OCI-LY3 (cell line): ENCODE data around the gene VGLL4.

Source experiments
- H2AFZ ChIP-seq: fragments of 200-600, 300-600 bp; shearing (Covaris generic); 2 replicates; pipeline ENCODE4 v1.6.0; 2014; ENCODE audit warnings: antibody characterized with exemption, low read depth, low read length
- H3K27ac ChIP-seq: fragments of 200-600, 300-600 bp; sonication (generic); 2 replicates; pipeline ENCODE4 v1.5.1; 2014; ENCODE audit warnings: mild to moderate bottlenecking, low read length, moderate library complexity, mixed read lengths
- H3K27me3 ChIP-seq: fragments of 200-600, 300-600 bp; sonication (generic); 2 replicates; pipeline ENCODE4 v1.6.1; 2014; ENCODE audit warnings: low read depth, low read length, mixed read lengths
- H3K36me3 ChIP-seq: fragments of 200-600, 300-600 bp; sonication (generic); replicated peaks from 2 replicates; pipeline ENCODE3; 2014; ENCODE audit warnings: low read depth, low read length, mixed read lengths
- H3K4me1 ChIP-seq: fragments of 300-600, 200-600 bp; sonication (generic); 2 replicates; pipeline ENCODE4 v1.6.1; 2014; ENCODE audit warnings: low read length, mixed read lengths
- H3K4me2 ChIP-seq: fragments of 200-600, 300-600 bp; sonication (generic); 2 replicates; pipeline ENCODE4 v1.6.1; 2014; ENCODE audit warnings: low read length, mixed read lengths
- H3K4me3 ChIP-seq: fragments of 300-600, 200-600 bp; sonication (generic); 2 replicates; pipeline ENCODE4 v1.5.1; 2014; ENCODE audit warnings: antibody characterized with exemption, mild to moderate bottlenecking, low read length, moderate library complexity
- H3K79me2 ChIP-seq: fragments of 300-600, 200-600 bp; shearing (Covaris generic); 2 replicates; pipeline ENCODE4 v1.6.1; 2014; ENCODE audit warnings: mild to moderate bottlenecking, low read length, mixed read lengths
- H3K9ac ChIP-seq: fragments of 300-600, 200-600 bp; shearing (Covaris generic); 2 replicates; pipeline ENCODE4 v1.6.0; 2014; ENCODE audit warnings: mild to moderate bottlenecking, low read length, moderate library complexity
- H3K9me3 ChIP-seq: fragments of 200-600, 300-600 bp; shearing (Covaris generic); 2 replicates; pipeline ENCODE4 v1.6.1; 2014; ENCODE audit warnings: low read length, mixed read lengths; ENCODE audit not compliant: insufficient read depth
- H4K20me1 ChIP-seq: fragments of 200-600, 300-600 bp; sonication (generic); 2 replicates; pipeline ENCODE4 v1.6.1; 2016; ENCODE audit warnings: low read length, mixed read lengths; ENCODE audit not compliant: insufficient read depth
- EZH2phosphoT487 ChIP-seq: fragments of 200-600 bp; shearing (Covaris generic); IDR thresholded peaks from 2 replicates; pipeline ENCODE4 v1.6.1; 2018; ENCODE audit warnings: antibody characterized with exemption, mixed run types, low read depth
- TF ChIP-seq, protein P1 (sequence below): fragments of 200-600, 300-600 bp; sonication (generic); IDR thresholded peaks from 2 replicates; pipeline ENCODE4 v1.5.1; 2014; ENCODE audit warnings: antibody characterized with exemption, low read length, low read depth

VGLL4 gene

GRCh38 chr3:11653298-11654055, 9.8 kb upstream of the VGLL4 start:
- Histone ChIP-seq H3K79me2 (no peaks in the 10 kb centered on the region), H3K9ac (no peak overlapping the region), H3K27ac (no peak overlapping the region), H4K20me1 (no peaks in the 10 kb centered on the region), H3K9me3 (no peaks in the 10 kb centered on the region), H3K27me3 (peaks cover 32% of the 10 kb centered on the region), H3K36me3 (no peaks in the 10 kb centered on the region), H2AFZ (peak overlapping the region; percentile 58; the same call in 1 of the 2 replicates), H3K4me3 (no peak overlapping the region), H3K4me2 (0 out of 2 replicates have a peak overlapping the region, but pooled peaks have one; percentile 52), H3K4me1 (0 out of 2 replicates have a peak, but pooled peaks cover 8% of the 10 kb centered on the region)
- TF ChIP-seq EZH2phosphoT487, result no peak
- TF ChIP-seq, protein P1, sequence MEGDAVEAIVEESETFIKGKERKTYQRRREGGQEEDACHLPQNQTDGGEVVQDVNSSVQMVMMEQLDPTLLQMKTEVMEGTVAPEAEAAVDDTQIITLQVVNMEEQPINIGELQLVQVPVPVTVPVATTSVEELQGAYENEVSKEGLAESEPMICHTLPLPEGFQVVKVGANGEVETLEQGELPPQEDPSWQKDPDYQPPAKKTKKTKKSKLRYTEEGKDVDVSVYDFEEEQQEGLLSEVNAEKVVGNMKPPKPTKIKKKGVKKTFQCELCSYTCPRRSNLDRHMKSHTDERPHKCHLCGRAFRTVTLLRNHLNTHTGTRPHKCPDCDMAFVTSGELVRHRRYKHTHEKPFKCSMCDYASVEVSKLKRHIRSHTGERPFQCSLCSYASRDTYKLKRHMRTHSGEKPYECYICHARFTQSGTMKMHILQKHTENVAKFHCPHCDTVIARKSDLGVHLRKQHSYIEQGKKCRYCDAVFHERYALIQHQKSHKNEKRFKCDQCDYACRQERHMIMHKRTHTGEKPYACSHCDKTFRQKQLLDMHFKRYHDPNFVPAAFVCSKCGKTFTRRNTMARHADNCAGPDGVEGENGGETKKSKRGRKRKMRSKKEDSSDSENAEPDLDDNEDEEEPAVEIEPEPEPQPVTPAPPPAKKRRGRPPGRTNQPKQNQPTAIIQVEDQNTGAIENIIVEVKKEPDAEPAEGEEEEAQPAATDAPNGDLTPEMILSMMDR, result no peak; the same call in 1 of the 2 replicates

- H3K79me2 ChIP-seq, result no peaks in the 10 kb centered on the region
- no peaks in the 10 kb centered on the region for H3K36me3 ChIP-seq
- H4K20me1 ChIP-seq, result no peaks in the 10 kb centered on the region
- H3K9ac ChIP-seq, result no peak overlapping the region
- no peak overlapping the region for H2AFZ ChIP-seq
- H3K4me1 ChIP-seq, result 0 out of 2 replicates have a peak, but pooled peaks cover 8% of the 10 kb centered on the region
- no peak overlapping the region for H3K27ac ChIP-seq
- H3K4me2 ChIP-seq, result no peak overlapping the region
- H3K9me3 ChIP-seq, result no peaks in the 10 kb centered on the region
- no peak for TF ChIP-seq EZH2phosphoT487
- TF ChIP-seq, protein P1, result peak; percentile 56
- H3K4me3 ChIP-seq, result no peak overlapping the region
- peaks cover 44% of the 10 kb centered on the region for H3K27me3 ChIP-seq
Measured at GRCh38 chr3:11651900-11652299, 8.2 kb upstream of the VGLL4 start.

DNA sequence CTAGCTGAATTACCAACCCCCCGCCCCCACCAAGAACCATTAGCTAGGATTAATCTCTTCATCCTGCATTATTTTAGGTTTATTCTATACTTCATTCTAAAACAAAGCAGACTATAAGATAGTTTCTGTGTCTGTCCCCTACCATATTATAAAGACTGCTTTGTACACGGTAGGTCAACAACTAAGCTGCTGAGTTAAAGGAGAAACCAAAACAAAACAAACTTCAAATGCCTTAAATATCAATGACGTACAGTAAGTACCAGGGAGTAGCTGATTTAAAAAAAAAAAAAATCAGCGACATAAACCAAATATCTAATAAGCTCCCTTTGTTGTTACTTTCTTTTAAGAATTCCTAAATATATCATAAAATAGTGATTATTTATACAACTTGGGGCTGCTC, 7.8 kb upstream of the VGLL4 start:
- Histone ChIP-seq H4K20me1 (no peaks in the 10 kb centered on the region), H3K79me2 (no peaks in the 10 kb centered on the region), H3K4me3 (no peak overlapping the region), H3K4me2 (no peak overlapping the region), H3K9ac (no peak overlapping the region), H3K27ac (no peak overlapping the region), H3K9me3 (no peaks in the 10 kb centered on the region), H2AFZ (no peak overlapping the region), H3K36me3 (no peaks in the 10 kb centered on the region), H3K4me1 (0 out of 2 replicates have a peak, but pooled peaks cover 8% of the 10 kb centered on the region), H3K27me3 (peaks cover 44% of the 10 kb centered on the region)
- TF ChIP-seq EZH2phosphoT487, result no peak
- TF ChIP-seq, protein P1, result no peak

DNA sequence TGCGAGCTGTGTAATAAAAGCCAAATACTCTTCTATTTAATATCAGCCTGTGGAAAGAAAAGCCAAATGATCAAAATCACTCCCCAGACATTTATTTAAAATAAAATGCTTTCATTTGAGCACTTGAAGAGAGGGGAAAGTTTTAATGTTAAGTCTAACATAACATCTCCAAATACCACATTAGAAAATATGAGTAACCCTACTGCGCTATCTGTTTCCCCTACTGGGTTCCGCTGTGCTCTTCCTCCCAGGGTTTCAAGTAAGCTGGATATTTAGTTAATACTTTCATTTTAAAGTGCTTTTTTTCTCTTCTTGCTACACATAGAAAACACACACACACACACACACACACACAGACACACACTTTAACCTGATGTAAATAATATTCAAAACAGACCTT, 6.7 kb upstream of the VGLL4 start:
- H3K27ac ChIP-seq, result no peak overlapping the region

More for the DNA sequence above, 6.7 kb upstream of the VGLL4 start:
- H3K4me1 ChIP-seq, result 0 out of 2 replicates have a peak, but pooled peaks cover 8% of the 10 kb centered on the region
- H3K27me3 ChIP-seq, result peaks cover 44% of the 10 kb centered on the region
- H2AFZ ChIP-seq, result no peak overlapping the region
- no peak overlapping the region for H3K9ac ChIP-seq
- H4K20me1 ChIP-seq, result no peaks in the 10 kb centered on the region
- no peaks in the 10 kb centered on the region for H3K9me3 ChIP-seq
- no peak overlapping the region for H3K4me2 ChIP-seq
- H3K79me2 ChIP-seq, result no peaks in the 10 kb centered on the region
- TF ChIP-seq, protein P1, result no peak
- H3K36me3 ChIP-seq, result no peaks in the 10 kb centered on the region
- H3K4me3 ChIP-seq, result no peak overlapping the region
